IPS-18a (cell line): Measurements from ENCODE around the gene PSTPIP1.

Experiments used
- H3K27ac ChIP-seq: one replicate; pipeline ENCODE4 v1.5.1; 2013; ENCODE audit warnings: low read length
- H3K27me3 ChIP-seq: one replicate; pipeline ENCODE4 v1.6.1; 2013; ENCODE audit warnings: mild to moderate bottlenecking, low read length; ENCODE audit not compliant: control insufficient read depth, insufficient read depth
- H3K36me3 ChIP-seq: one replicate; pipeline ENCODE4 v1.6.1; 2013; ENCODE audit warnings: low read depth, low read length; ENCODE audit not compliant: control insufficient read depth
- H3K4me1 ChIP-seq: one replicate; pipeline ENCODE4 v1.6.1; 2013; ENCODE audit warnings: low read depth, low read length; ENCODE audit not compliant: control insufficient read depth
- H3K4me3 ChIP-seq: one replicate; pipeline ENCODE4 v1.5.1; 2013; ENCODE audit warnings: low read length
- H3K9ac ChIP-seq: one replicate; pipeline ENCODE4 v1.6.1; 2013; ENCODE audit warnings: mild to moderate bottlenecking, low read length, moderate library complexity
- H3K9me3 ChIP-seq: one replicate; pipeline ENCODE4 v1.6.1; 2013; ENCODE audit warnings: low read depth, low read length; ENCODE audit not compliant: control insufficient read depth

Gene PSTPIP1

GRCh38 chr15:76993114-76993725 lies 1.7 kb upstream of the PSTPIP1 start:
- H3K4me1 ChIP-seq = no peaks in the 10 kb centered on the region
- H3K36me3 ChIP-seq = no peaks in the 10 kb centered on the region
- H3K27ac ChIP-seq = no peak overlapping the region
- H3K4me3 ChIP-seq = no peak overlapping the region
- H3K27me3 ChIP-seq = no peaks in the 10 kb centered on the region
- H3K9ac ChIP-seq = no peak overlapping the region
- H3K9me3 ChIP-seq = no peaks in the 10 kb centered on the region

- Histone ChIP-seq H3K4me3 (no peak overlapping the region), H3K36me3 (no peaks in the 10 kb centered on the region), H3K4me1 (no peaks in the 10 kb centered on the region), H3K9ac (no peak overlapping the region), H3K27ac (no peak overlapping the region), H3K27me3 (no peaks in the 10 kb centered on the region), H3K9me3 (no peaks in the 10 kb centered on the region)
Measured at GRCh38 chr15:76994001-76994400, 925 bp upstream of the PSTPIP1 start.

- Histone ChIP-seq H3K4me1 (no peaks in the 10 kb centered on the region), H3K27ac (no peak overlapping the region), H3K36me3 (no peaks in the 10 kb centered on the region), H3K27me3 (no peaks in the 10 kb centered on the region), H3K4me3 (no peak overlapping the region), H3K9ac (no peak overlapping the region), H3K9me3 (no peaks in the 10 kb centered on the region)
Measured at GRCh38 chr15:76994496-76994895, 430 bp upstream of the PSTPIP1 start.

- H3K27ac ChIP-seq = no peak overlapping the region
- H3K4me1 ChIP-seq = no peaks in the 10 kb centered on the region
- H3K4me3 ChIP-seq = no peak overlapping the region
- H3K27me3 ChIP-seq = no peaks in the 10 kb centered on the region
- H3K9ac ChIP-seq = no peak overlapping the region
- H3K36me3 ChIP-seq = no peaks in the 10 kb centered on the region
- H3K9me3 ChIP-seq = no peaks in the 10 kb centered on the region
Measured at GRCh38 chr15:76996076-76996525, 1.2 kb downstream of the PSTPIP1 start.

GRCh38 chr15:76996526-76997401 lies 1.8 kb downstream of the PSTPIP1 start:
- Histone ChIP-seq H3K4me1 (no peaks in the 10 kb centered on the region), H3K36me3 (no peaks in the 10 kb centered on the region), H3K27me3 (no peaks in the 10 kb centered on the region), H3K9me3 (no peaks in the 10 kb centered on the region), H3K4me3 (no peak overlapping the region), H3K9ac (no peak overlapping the region), H3K27ac (no peak overlapping the region)

- no peaks in the 10 kb centered on the region for H3K4me1 ChIP-seq
- H3K9ac ChIP-seq = no peak overlapping the region
- H3K27ac ChIP-seq = no peak overlapping the region
- H3K9me3 ChIP-seq = no peaks in the 10 kb centered on the region
- no peaks in the 10 kb centered on the region for H3K27me3 ChIP-seq
- no peak overlapping the region for H3K4me3 ChIP-seq
- no peaks in the 10 kb centered on the region for H3K36me3 ChIP-seq
Measured at GRCh38 chr15:76998663-76999285, 3.8 kb downstream of the PSTPIP1 start.

GRCh38 chr15:76999996-77000395 lies 5.1 kb downstream of the PSTPIP1 start:
- H3K4me3 ChIP-seq = no peak overlapping the region

GRCh38 chr15:77001351-77001750 lies 6.4 kb downstream of the PSTPIP1 start:
- H3K27ac ChIP-seq = no peak overlapping the region
- H3K36me3 ChIP-seq = no peaks in the 10 kb centered on the region
- H3K4me1 ChIP-seq = no peaks in the 10 kb centered on the region
- no peaks in the 10 kb centered on the region for H3K27me3 ChIP-seq
- H3K4me3 ChIP-seq = no peak overlapping the region
- H3K9me3 ChIP-seq = no peaks in the 10 kb centered on the region
- H3K9ac ChIP-seq = no peak overlapping the region

More at GRCh38 chr15:76999996-77000395, 5.1 kb downstream of the PSTPIP1 start:
- H3K27ac ChIP-seq = no peak overlapping the region
- no peaks in the 10 kb centered on the region for H3K27me3 ChIP-seq
- H3K4me1 ChIP-seq = no peaks in the 10 kb centered on the region
- H3K36me3 ChIP-seq = no peaks in the 10 kb centered on the region
- no peak overlapping the region for H3K9ac ChIP-seq
- H3K9me3 ChIP-seq = no peaks in the 10 kb centered on the region

- no peaks in the 10 kb centered on the region for H3K9me3 ChIP-seq
- no peaks in the 10 kb centered on the region for H3K36me3 ChIP-seq
- no peak overlapping the region for H3K9ac ChIP-seq
- H3K27me3 ChIP-seq = no peaks in the 10 kb centered on the region
- no peak overlapping the region for H3K4me3 ChIP-seq
- H3K4me1 ChIP-seq = no peaks in the 10 kb centered on the region
- H3K27ac ChIP-seq = no peak overlapping the region
Measured at GRCh38 chr15:77001966-77002365, 7.0 kb downstream of the PSTPIP1 start.

- Histone ChIP-seq H3K9ac (no peak overlapping the region), H3K4me3 (no peak overlapping the region), H3K27ac (no peak overlapping the region), H3K27me3 (no peaks in the 10 kb centered on the region), H3K36me3 (no peaks in the 10 kb centered on the region), H3K9me3 (no peaks in the 10 kb centered on the region), H3K4me1 (no peaks in the 10 kb centered on the region)
Measured at GRCh38 chr15:77002436-77002835, 7.5 kb downstream of the PSTPIP1 start.

GRCh38 chr15:77002954-77003912 lies 8.3 kb downstream of the PSTPIP1 start:
- Histone ChIP-seq H3K27ac (no peak overlapping the region), H3K4me1 (no peaks in the 10 kb centered on the region), H3K9me3 (no peaks in the 10 kb centered on the region), H3K36me3 (no peaks in the 10 kb centered on the region), H3K27me3 (no peaks in the 10 kb centered on the region), H3K4me3 (no peak overlapping the region), H3K9ac (no peak overlapping the region)
